HL-60/S4 treated with retinoic acid at 250 ng/mL for 4 days and 3 days (cell line): Measurements from ENCODE around the gene AIRE.
"Not testable (repeated sequence)": the region's sequence is repeated elsewhere in the genome, so short reads cannot be mapped to it uniquely, and the experiment has no call there.

Experiments used
- in situ Hi-C: fragments of 300-500 bp; cut with MboI; formaldehyde crosslinking; loops from 2 replicates; pipeline ENCODE4 v1.7.0; 2022; ENCODE audit warnings: low sequenced_read_pairs

The AIRE gene

DNA sequence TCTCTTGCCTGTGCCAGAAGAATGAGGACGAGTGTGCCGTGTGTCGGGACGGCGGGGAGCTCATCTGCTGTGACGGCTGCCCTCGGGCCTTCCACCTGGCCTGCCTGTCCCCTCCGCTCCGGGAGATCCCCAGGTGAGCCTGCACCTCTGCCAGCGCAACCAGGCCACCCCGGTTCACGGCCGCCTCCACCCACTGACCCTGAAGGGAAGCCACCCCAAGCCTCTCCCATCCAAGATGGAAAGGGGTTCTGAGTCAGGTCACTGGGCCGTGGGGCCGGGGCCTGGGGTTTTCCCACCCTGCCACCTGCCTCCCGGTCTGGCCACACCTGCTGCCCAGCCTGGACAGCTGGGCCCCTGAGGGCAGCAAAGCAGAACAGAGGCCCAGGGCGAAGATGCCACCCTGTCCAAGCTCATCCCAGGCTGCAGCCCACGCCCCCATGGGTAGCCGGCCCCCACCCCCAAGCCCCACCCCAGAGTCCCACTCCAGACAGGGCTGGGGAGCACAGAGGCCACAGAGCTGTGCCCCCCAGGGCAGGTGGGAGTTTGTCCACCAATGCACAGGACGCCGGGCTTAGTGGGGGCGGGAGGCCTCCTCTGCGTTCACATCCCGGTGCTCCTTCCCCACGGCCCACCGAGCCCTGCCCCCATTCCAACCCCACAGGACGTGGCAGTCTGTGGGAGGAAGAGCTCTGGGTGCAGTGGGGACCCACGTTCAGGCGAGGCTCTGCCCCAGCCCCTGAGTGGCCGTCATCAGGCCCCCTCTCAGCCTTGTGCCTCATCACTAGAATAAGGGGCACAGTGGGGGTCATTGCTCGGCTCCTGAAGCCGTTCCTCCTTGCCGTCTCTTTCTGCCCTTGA, 5.6 kb downstream of the AIRE start:
- in situ Hi-C loops, result no loop called here

DNA sequence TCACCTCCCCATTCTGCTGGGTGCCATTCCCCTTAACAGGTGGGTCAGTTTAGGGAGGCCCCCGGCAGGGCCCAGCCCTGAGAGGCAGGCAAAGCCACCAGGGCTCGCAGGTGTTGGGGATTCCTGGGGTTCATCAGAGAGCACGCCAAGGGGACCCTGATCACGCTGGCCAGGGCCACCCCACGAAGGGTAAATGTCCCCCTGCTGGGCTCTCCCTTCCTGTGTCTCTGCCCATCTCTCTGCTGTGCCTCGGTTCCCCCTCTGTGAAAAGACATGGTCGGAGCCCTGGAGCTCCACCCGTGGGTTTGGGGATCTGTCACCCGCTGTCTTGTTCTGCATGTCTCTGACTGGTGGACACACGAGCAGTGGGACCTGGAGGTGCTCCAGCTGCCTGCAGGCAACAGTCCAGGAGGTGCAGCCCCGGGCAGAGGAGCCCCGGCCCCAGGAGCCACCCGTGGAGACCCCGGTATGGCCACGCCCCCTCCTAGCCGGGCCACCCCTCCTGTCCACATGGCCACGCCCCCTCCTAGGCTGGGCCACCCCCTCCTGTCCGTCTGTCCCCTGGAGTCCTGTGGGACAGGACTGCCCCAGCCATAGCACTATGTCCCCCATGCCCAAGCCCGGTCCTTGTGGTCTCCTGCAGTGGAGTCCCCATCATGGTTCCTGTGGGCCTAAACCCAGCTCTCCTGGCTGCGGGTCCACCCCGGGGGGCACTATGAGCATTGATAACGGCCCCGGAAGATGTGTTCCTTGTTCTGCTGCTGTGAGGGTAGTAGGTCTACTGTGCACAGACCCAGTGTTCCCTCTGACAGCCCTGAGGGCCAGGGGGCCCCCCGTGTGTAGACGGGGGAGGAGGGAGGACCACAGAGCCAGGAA, 6.5 kb downstream of the AIRE start:
- in situ Hi-C loops, result no loop called here

DNA sequence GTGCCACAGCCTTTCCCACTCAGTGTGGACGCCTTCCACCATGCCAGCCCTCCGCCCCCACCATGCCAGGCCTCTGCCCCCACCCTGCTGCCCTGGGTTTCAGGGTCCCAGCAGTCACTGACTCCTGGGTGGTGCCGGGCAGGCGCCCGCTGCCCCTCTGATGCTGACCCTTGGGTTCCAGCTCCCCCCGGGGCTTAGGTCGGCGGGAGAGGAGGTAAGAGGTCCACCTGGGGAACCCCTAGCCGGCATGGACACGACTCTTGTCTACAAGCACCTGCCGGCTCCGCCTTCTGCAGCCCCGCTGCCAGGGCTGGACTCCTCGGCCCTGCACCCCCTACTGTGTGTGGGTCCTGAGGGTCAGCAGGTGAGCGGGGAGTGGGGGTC, 7.1 kb downstream of the AIRE start:
- in situ Hi-C loops, result no loop called here

DNA sequence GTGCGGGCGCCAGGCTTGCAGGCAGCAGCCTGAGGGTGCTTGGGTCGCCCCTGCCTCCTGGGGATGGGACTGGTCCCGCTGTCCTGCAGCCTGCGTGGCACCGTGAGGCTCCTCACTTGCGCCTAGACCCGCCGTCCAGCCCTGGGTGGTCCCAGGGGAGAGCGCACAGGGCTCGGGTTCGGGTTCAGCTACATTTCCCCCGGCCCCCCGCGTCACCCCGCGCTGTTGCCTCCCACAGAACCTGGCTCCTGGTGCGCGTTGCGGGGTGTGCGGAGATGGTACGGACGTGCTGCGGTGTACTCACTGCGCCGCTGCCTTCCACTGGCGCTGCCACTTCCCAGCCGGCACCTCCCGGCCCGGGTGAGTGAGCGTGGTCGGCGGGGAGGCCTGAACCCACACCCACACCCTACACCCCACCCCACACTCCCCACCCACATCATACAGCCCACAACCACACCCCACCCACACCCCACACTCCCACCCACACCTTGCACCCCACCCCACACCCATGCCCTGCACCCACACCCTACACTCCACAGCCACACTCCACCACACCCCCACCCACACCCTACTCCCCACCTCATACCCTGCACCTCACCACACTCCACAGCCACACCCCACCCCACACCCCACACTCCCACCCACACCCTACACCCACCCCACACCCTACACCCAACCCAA, 8.0 kb downstream of the AIRE start:
- in situ Hi-C loops, result no loop called here

DNA sequence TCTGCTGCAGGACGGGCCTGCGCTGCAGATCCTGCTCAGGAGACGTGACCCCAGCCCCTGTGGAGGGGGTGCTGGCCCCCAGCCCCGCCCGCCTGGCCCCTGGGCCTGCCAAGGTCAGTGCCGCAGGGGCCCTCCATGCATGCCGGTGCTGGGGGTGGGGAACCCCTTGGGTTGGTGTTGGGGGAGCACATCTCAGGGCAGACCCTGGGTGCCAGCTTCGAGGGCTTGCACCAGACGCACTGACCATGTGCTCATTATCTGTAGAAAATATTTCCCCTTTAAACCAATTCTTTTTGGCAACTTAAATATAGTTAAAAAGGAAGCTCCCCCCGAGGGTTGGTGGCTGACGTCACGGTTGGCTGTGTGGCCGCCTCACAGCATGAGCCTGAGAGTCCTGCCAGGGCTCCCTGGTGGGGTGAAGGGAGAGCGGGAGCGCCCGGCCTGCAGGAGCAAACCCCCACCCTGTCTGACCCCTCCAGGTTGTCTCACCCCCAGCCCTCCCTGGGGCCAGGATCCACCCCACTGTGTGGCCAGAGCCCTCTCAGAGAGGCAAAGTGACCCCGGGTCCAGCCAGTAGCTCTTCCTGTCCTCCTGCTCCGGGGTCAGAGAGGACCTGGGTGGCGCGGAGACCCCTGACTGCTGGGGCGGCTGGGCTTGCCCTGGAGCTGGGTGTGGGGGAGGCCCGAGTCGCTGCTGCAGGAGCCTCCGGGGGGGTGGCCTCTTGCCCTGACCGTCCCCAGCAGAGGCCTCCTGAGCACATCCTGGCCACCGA, 8.9 kb downstream of the AIRE start:
- in situ Hi-C loops, result no loop called here

DNA sequence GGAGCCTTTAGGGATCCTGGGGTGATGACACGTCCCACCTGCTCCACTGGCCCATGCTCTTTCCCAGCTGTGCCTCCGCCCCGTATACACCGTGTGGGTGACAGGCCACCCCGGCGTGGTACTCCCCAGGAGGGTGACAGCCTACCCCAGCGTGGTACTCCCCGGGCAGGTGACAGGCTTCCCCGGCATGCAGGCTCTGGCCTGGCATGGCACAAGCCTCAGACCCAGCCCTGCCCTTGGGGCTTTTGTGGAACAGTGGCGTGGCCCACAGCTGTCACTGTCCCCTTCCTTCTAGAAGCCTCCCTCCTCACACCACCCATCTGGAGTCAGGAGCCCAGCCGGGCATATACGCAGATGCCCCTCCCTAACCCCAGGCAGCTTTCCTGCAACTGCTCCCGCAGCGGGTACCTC, 9.5 kb downstream of the AIRE start:
- in situ Hi-C loops, result no loop called here

DNA sequence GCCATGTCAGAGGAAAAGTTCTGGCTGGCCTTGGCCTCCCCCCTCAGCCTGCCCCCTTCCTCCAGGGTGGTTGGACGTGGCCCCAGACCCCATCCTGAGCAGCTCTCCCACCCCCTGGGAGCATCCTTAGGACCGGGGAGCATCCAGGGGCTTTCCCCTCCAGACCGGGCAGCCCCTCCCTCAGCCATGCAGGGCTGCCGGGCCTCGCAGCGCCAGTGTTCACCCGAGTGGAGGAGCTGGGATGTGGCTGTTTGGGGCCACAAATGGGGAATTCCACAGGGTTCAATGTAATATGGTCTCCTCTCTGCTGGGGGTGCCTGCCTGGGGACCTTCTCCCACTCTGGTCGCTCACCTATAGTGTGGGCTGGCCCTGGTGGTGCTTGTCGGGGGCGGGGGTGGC, 10.0 kb downstream of the AIRE start:
- in situ Hi-C loops, result no loop called here

DNA sequence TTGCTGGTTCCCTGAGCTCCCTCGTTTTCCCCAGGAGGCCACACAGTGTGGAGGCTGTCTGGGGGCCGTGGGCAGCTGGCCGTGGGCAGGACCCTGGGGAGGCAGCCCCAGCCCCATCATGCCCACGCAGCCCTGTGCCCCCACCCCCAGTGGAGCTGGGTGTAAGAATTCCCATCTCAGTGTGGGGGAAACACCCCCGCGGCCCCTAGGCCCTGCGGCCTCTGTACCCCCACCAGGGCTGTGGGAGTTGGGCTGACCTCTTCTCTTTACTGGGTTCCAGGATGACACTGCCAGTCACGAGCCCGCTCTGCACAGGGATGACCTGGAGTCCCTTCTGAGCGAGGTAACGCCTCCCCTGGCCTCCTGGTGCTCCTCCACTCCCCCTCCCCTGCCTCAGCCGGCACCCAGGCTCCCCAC, 10.4 kb downstream of the AIRE start:
- in situ Hi-C loops, result no loop called here

DNA sequence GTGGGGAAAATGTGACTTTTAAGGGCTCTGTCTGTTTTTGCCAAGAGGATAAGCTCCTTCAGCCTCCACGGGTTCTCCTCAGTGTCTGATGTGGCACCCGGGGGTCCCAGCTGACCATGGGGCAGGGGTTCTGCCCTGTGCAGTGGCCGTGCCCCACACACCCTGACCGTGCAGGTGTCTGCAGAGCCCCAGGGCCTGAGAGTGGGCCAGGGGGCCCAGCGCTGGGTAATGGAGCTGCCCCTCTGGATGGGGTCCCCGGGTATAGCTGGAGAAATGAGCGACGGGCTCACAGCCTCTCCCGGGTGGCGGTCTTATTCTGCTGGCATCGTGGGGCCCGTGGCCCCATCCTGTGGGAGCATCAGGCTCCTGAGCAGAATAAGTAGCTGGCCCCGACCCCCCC, 11.2 kb downstream of the AIRE start:
- in situ Hi-C loops, result no loop called here

DNA sequence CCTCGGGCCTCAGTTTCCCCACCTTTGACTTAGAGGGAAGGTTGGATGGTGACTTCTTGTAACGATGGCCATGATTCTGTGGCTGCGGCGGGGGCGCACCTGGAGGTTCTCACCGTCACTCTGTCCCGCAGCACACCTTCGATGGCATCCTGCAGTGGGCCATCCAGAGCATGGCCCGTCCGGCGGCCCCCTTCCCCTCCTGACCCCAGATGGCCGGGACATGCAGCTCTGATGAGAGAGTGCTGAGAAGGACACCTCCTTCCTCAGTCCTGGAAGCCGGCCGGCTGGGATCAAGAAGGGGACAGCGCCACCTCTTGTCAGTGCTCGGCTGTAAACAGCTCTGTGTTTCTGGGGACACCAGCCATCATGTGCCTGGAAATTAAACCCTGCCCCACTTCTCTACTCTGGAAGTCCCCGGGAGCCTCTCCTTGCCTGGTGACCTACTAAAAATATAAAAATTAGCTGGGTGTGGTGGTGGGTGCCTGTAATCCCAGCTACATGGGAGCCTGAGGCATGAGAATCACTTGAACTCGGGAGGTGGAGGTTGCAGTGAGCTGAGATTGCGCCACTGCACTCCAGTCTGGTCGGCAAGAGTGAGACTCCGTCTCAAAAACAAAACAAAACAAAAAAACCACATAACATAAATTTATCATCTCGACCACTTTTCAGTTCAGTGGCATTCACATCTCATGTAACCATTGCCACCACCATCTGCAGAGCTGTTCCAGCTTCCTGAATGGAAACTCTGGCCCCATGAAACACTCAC, 12.0 kb downstream of the AIRE start:
- in situ Hi-C loops, result no loop called here

DNA sequence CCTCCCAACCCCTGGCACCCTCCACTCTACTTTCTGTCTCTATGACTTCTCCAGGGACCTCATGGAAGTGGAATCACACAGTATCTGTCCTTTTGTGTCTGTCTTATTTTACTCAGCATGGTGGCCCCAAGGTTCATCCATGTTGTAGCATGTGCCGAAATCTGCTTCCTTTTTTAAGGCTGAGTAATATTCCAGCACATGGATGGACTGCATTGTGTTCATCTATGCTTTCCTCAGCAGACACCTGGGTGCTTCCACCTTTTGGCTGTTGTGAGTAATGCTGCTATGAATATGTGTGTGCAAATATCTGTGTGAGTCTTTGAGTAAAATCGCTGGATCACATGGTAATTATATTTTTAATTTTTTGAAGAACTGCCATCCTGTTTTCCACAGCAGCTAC, 12.6 kb downstream of the AIRE start:
- in situ Hi-C loops, result no loop called here

DNA sequence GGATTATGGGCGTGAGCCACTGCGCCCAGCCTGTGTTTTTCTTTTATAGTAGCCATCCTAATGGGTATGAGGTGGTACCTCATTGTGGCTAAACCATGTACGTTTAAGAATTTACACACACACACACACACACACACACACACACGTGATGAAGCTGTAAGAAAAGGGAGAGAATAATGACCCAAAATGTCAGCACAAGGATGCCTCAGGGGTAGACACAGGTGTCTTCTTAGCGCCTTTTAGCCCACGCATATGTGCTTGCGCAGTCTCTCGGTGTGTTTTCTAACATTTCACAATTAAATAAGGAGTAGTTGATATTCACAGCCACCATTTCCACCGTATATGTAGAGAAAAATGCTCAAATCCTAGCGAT, 13.4 kb downstream of the AIRE start:
- in situ Hi-C loops, result no loop called here

DNA sequence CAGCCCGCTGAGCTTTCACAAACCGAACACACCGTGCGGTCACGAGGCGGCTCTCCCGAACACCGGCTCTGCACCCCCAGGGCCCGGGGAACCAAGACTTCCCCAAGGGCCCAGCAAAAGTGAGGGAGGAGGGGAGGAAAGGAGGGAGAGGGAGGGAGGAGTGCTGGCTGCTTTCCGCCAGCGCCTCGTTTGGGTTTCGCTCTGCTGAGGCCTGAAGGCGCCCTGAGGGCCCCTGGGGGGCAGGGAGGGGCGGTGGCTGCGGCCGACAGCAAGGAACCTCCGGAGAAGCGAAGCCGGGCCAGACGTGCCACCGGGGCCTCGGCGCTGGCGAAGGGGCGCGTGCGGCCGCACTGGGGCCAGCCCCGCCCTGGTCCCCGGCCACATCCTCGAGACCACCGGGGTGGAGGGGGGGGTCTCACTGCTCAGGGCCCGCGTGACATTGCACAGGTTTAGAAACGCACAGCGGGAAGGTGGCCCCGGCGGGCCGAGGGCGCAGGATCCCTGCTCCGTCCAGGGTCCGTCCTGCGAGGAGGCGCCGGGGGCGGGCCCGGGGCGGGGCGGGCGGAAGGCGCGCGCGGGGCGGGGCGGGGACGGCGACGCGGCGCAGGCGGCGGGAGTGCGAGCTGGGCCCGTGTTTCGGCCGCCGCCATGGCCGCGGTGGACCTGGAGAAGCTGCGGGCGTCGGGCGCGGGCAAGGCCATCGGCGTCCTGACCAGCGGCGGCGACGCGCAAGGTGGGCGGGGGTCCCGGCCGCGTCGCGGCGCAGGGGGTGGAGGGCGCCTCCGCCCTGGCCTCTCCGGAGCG, 14.0 kb downstream of the AIRE start, which contains the start of gene PFKL:
TSS of gene PFKL (plus strand) at position 596 of the 804 bp plus-strand sequence. CDS start at position 649, 53 bp downstream.
- in situ Hi-C loops, result no loop called here

DNA sequence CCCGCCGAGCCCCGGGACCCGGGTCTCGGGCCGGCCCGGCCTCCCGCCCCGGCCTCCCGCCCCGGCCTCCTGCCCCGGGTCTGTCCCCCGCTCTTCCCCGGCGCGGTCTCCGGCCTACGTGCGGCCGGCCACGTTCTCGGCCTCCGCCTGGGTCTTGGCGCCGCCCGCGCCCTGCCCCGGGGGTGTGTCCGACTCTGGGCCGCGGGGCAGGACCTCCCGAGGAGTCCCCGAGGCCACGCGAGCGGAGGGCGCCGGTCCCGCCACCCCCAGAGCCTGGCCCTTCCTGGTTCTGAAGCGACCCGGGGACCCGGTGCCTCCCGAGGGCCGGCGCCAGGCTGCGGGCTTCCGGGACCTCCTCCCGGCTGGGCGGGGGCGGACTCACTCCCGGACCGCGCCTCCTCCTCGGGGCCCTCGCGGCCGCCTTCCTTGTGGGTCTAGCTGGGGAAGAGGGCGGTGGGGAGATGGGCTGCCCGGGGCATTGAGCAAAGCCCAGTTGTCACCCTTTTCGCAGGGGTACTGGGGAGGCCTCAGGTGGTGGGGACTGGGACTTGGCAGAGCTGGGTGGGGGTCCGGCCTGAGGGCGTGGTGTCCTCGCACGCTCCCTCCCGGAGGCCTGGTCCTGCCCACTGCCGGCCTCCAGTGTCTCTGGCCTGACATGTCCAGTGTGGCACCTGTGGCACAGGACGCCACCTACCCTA, 14.7 kb downstream of the AIRE start:
- in situ Hi-C loops, result no loop called here

DNA sequence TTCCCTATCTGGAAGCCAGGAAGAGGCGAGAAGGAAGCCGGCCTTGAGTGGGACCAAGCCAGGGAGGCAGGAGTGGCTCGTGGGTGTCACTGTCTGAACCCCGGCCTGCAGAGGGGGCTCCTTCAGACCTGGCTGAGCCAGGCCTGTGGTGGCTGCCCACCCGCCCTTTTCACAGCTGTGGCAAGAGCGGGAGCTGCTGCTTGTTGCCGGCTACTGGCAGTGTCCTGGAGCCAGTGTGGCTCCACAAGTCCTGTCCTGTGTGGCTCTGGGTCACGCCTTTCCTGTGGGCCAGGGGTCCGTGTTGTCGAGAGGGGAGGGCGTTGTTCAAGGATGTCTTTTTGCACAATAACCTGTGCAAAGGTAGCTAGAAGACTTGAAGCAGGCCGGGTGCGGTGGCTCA, 15.5 kb downstream of the AIRE start:
- in situ Hi-C loops, result no loop called here

DNA sequence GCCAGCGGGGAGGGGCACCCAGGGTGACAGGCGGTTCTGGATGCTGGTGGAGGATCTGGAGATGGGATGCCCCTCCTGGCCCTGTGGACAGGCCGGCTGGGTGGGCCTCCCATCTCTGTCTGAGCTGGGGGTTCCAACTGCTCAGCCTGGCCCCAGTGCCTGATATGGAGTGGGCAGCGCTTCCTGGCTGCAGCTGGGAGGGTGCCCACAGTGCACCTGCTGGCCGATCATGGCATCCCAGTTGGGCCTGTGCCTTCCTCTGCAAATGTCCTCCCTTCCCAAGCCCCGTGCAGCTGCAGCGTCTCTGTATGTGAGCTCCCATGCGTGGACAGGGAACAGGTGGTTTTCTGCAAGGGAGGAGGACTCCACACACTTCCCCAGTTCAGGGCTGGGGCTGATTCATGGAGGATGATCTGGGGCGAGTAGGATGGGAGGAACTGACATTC, 16.3 kb downstream of the AIRE start:
- in situ Hi-C loops, result no loop called here

DNA sequence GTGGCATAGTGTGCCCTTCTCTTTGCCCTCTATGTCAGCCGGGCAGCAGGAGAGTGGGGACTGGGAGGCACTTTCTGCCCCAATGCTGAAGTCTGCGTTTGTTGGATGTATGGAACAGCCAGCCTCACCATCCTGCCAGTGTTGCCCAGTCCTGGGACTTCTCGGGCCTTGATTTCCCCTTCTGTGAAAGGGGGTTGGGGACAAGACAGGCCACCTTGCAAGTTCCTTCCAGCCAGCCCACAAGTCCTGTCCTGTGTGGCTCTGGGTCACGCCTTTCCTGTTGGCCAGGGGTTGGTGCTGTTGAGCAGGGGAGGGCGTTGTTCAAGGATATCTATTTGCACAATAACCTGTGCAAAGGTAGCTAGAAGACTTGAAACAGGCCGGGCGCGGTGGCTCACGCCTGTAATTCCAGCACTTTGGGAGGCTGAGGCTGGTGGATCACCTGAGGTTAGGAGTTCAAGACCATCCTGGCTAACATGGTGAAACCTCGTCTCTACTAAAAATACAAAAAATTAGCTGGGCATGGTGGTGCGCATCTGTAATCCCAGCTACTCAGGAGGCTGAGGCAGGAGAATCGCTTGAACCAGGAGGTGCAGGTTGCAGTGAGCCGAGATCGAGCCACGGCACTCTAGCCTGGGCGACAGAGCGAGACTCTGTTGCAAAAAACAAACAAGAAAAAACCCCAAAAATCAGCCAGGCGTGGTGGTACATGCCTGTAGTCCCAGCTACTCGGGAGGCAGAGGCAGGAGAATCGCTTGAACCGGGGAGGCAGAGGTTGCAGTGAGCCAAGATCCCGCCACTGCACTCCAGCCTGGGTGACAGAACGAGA, 17.1 kb downstream of the AIRE start:
- in situ Hi-C loops, result not testable (repeated sequence)
